Measurements from ENCODE around the gene CAP1.

DNA sequence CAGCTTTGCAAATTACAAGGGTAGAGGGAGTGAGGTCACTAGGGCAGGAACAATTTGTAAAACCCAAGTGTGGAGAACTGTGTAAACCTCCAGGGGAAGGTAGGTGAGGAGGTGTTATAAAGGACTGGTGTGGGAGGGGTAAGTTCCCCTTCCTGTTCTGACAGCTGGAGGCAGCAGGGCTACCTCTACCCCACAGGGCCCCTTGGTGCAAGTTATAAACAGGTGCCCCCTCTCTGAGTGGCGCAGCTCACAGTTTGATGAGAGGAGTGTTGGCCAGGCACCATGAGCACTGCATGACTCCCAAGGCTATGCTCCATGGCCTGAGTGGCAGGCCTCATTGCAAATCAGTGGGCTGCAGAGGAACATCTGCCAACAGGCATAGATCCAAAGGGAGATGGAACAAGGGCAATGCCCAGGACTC lies 44.5 kb upstream of the CAP1 start:
- TF ChIP-seq, protein P1, sequence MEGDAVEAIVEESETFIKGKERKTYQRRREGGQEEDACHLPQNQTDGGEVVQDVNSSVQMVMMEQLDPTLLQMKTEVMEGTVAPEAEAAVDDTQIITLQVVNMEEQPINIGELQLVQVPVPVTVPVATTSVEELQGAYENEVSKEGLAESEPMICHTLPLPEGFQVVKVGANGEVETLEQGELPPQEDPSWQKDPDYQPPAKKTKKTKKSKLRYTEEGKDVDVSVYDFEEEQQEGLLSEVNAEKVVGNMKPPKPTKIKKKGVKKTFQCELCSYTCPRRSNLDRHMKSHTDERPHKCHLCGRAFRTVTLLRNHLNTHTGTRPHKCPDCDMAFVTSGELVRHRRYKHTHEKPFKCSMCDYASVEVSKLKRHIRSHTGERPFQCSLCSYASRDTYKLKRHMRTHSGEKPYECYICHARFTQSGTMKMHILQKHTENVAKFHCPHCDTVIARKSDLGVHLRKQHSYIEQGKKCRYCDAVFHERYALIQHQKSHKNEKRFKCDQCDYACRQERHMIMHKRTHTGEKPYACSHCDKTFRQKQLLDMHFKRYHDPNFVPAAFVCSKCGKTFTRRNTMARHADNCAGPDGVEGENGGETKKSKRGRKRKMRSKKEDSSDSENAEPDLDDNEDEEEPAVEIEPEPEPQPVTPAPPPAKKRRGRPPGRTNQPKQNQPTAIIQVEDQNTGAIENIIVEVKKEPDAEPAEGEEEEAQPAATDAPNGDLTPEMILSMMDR (conservative IDR thresholded peaks at IDR 0.05; ENCODE audit: low read length), result no peak
- no peak for TF ChIP-seq EZH2phosphoT487 (IDR thresholded peaks at IDR 0.05; ENCODE audit: borderline replicate concordance)
